Stimulated activated CD8-positive, alpha-beta memory T cell treated with anti-CD3 and anti-CD28 coated beads, Interleukin-2, amount 100 ng/mL, for 1 hour (primary cell): ENCODE data around the gene SLC6A17.
A peak's percentile ranks its signal among the peaks of the same experiment; 100 is the strongest.

Experiments
- DNase-seq, 2 donors: peaks; one replicate each; pipeline ENCODE4 v3.0.0-alpha.2; 2020; ENCODE audit warnings: low read depth in 2 of 2

The SLC6A17 gene

DNA sequence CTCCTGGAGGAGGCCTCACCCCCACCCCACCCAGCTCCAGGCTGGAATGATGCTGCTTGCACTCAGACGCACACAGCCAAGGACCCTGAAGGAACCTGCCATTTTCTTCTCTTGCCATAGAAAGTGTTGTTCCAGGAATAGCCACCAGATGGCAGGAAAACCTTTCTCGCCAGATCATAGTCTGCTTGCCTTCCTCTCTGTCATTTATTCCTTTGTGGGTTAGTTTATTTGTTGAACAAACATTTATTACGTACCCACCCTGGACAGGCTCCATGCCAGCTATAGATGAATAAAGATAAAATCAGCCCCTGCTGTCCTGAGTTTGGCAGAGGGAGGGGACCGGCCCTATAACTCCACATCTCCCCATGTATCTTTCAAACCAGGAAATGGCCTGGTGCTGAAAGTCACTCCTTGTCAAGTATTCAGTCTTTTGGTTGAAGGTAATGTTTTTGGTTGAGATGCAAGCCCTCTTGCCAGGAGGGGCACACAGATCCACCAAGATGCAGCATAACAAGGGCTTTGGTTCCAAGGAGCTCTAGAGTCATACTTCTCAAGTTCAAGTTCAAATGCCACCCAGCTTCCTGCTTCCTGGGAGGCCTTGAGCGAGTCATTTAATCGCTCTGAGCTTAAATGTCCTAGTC lies 52.8 kb downstream of the SLC6A17 start:
- DNase-seq, result peak in 1 of 2 donors; percentile 36

DNA sequence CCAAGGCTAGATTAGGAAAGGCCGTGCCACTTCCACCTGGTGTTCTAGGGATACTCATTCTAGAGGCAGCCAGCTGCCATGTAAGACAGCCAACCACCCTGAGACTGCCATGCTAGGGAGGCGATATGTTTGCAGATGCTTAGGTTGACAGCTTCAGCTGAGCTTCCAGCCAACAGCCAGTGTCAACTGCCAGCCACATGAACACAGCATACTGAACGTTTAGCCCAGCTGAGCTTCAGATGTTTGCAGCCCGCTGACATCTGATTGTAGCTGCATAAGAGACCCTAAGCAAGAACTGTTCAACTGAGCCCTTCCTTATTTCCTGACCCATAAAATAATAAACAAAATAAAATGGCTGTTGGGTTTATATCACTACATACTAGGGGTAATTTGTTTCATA lies 54.9 kb downstream of the SLC6A17 start:
- DNase-seq, result no peak

DNA sequence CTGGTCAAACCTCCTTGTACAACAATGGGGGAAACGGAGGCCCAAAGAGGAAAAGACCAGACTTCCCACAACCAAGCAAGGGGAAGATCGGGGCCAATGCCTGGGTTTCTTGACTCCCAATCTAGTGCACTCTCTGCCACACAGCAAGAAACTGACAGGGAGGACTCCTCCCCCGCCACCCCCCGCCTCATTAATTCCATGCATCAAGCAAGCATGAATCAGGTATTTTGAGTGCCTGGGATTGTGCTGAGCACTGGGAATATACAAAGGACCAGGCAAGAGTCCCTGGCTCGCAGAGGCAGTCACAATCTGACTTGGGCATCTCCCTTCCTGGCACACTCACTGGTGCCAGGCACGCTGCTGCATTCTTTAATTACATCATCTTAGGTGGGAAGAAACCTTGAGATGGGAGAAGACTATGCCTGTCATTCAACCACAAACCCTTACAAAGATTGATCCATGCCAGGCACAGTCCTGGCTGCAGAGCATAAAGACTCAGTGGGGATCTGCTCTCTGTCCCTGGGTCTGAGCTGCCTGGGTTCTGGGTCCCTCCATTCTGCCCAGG lies 55.4 kb downstream of the SLC6A17 start:
- no peak for DNase-seq

DNA sequence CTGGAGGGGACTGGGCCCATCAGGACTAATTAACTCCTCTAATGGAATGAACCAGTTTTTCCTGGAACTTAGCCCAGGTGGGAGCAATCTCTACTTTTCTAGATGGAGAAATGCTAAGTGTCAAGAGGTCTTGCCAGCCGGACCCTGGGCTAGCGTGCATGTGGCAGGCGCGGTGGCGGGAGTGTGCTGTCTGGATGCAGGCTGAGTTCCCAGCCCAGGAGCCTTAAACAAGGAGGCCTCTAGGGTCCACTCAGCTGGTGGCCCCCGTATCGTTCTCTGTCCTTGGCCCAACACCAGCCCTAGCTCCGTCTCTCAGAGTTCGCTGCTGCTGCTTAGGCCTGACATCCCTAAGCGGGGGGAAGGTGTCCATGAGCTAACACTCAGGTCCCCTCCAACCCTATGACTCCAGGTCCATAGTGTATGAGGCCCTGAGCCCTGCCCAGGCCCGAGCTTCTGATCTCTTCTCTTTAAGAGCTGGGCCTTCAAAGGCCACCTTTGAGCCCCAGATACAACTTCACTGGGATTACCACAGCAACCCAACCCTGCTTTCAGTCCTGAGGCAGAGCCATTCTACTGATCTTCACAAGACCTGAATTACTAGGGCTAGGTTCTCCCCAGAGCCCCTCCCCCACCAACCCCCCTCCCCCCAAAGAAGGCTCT lies 56.1 kb downstream of the SLC6A17 start:
- DNase-seq, result no peak

DNA sequence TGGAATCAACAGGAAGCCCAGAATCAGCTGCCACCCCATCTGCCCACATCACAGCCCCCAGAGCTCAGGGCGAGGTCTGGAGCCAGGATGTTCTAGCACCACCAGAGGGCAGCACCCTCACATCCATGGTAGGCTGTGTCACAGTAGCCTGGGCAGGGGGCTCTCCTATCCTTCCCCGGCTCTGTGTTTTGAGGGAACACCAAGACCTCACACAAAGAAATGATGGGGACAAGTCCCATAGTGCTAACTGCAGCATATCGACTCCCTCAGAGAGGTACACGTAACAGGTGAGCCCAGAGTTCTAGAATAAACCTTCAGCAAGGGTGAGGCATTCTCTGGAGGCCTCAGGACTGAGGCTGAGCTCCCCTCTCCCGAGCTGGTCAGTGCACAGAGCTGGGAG lies 57.5 kb downstream of the SLC6A17 start:
- DNase-seq, result peak; percentile 57 to 63

DNA sequence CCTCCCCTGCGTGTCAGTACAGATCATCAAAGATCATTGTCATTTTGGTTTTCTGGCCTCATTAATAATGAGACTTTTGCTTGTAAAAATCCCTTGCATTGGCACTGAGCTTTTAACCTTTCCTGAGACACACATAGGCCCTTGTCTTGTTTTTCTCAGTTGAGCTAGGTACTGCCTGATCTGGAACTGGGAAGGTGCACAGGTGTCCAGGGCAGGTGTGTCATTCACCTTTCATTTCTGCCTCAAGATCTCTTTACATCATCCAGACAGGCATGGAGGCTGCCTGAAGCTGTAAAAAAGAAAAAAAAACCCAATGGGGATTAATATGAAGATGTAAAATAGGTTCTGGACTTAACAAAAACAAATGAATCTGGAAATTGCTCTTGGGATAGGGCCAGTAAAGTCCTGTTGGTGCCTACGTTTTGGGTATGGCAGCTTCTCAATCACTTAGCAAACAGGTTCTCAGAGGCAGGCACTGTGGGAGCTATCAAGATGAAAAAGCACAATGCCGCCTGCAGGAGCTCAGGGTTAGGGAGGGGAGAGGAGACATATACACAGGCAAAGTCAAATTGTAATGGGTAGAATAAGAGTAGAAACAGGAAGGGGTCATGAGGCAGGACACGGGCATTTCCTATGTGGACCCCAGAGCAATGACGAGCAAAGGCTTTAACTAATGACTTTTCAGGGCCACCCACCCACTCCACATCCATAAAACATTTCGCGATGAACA lies 58.8 kb downstream of the SLC6A17 start:
- no peak for DNase-seq

DNA sequence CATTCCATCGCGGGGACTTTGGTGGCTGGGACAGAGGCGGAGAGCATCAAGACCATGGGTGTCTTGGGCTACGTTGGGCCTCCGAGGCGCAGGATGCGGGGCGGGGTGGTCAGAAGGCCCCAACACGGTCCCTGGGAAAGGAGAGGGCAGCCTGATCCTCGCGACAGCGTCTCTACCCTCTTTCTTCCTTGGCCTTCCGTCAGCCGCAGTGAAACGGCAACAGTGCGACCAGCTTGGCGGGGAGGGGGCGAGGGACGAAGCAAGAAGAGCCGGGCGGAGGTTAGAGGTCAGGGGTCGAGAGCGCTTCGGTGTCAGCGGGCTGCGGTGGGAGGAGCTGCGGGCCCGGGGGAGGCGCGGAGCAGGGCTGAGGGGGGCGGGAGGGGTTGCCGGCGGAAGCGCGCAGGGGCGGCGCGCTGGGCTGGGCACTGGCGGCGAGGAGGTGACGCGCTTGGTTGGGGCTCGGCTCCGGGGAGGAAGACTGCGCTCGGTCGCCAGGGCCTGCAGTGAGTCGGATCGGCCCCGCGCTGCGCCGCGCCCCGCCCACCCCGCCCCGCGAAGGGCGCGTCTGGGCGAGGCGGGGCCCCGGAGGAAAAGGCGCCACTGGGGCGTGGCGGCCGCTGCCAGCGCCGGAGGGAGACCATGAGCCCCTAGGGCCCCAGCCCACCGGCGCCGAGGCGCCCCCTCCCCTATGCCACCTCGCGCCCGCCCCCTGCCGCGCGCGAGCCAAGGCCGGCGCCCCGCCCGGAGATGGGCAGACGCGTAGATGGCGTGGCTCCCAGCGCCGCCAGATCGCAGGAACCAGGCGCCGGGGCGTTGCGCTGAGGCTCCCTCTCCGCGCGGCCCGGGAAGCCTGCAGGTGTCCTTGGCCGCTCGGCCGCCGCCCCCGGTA lies 59.7 kb downstream of the SLC6A17 start, which contains the start of gene KCNC4:
Gene KCNC4 (plus strand): TSS at position 600 of the 889 bp plus-strand sequence. CDS start 1,186 bp downstream, outside the sequence.
- DNase-seq, result peak; percentile 80 to 87

DNA sequence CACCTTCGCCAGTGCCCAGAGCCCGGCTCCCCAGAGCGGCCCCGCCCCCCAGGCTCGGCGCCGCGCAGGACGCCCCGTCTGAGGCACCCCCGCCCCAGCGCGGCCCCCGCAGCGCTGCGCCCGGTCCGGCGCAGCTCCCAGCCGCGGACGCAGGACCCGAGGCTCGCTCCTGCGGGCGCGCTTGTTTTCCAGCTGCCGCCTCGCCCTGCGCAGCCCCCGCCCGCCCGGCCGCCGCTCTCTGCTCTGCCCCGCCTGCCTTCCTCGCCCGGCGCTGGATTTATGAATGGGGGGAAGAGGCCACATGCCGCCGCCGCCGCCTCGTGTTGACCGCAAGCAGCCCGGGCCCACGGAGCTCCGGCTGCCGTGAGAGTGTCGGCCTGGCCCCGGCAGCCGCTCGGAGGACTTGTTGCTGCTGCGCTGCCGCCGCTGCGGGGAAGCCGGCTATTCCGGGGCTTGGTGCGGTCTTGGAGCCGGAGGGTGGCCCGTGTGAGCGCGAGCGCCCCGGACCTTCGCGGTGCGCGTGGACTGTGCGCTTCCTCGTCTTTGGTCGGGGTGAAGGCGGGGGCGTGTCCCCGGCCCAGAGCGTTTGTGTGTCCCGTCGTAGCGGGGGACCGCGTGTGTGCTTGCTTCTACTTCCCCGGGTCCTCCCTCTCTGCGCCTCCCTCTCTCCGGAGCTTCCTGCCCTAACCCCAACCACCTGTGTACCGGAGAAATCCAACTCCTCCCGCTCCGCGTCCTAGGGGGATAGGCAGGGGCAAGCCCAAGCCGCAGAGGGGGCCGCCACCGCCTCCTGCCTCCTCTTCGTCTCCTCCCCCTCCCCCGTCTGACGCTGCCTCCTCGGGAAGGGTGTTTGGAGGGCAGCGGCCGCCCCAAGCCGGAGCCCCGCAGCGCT lies 60.6 kb downstream of the SLC6A17 start:
- peak in 1 of 2 donors; percentile 16 for DNase-seq

DNA sequence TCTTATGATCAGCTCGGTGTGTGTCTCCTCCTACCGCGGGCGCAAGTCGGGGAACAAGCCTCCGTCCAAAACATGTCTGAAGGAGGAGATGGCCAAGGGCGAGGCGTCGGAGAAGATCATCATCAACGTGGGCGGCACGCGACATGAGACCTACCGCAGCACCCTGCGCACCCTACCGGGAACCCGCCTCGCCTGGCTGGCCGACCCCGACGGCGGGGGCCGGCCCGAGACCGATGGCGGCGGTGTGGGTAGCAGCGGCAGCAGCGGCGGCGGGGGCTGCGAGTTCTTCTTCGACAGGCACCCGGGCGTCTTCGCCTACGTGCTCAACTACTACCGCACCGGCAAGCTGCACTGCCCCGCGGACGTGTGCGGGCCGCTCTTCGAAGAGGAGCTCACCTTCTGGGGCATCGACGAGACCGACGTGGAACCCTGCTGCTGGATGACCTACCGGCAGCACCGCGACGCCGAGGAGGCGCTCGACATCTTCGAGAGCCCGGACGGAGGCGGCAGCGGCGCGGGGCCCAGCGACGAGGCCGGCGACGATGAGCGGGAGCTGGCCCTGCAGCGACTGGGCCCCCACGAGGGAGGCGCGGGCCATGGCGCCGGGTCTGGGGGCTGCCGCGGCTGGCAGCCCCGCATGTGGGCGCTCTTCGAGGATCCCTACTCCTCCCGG lies 61.3 kb downstream of the SLC6A17 start:
- no peak for DNase-seq

DNA sequence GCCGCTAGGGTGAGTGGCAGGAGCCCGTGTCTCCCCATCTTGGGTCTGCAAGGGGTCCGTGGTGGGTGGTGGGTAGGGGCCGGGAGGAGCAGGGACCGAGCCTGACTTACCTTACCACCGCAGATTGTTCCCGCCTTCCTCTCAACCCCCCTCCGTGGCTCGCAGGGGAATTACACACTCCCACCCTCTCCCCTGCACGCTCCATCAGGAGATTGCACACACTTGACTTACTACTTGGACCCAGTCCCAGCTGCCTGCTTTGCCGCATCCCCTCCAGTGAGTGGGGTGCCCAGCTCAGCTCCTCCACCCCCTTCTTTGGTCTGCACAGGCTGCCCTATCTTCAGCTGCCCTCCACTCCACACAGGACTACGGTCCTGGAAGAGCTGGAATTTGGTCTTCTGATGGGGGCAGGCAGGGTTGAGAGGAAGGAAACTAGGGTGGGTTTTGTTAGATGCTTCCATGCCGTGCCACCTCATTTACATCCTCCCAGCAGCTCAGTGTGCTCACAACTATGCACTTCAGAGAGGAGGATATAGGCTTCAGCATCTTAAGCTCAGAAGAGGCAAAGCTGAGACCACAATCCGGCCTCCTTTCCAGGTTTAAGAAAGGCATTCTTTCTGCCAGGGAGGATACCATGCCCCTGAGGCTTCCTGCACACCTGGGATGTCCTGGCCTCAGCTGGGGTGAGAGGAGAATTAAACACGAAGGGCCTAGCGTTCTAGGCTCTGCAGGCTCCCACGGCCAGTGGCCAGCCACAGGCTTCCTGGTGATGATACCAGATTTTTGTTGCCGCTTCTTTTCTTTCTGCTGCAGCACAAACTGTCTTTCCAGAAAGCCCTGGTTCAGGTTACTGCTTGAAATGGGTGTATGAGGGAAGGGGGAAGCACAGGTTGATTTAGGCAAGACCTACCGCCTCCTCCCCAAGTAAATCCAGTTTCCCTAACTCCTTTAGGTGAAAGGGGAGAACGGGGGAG lies 62.2 kb downstream of the SLC6A17 start:
- DNase-seq, result no peak

DNA sequence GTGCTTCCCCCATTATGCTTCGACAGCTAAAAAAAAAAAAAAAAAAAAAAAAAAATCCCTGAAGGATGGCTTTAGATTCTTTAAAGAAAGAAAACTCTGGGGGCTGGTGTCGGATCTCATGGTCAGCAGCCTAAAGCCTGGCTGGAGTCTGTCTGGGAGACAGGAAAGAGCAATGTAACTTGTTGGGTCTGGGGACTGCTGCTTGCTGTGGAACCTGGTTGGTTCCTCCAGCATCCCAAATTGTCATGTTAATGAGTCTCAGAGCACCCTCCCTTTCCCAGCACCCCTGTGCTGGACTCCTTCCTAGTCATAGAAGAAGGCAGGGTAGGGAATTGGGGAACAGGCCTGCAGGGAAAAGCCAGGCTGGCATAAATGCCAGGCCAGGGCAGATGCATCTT lies 62.8 kb downstream of the SLC6A17 start:
- no peak for DNase-seq

DNA sequence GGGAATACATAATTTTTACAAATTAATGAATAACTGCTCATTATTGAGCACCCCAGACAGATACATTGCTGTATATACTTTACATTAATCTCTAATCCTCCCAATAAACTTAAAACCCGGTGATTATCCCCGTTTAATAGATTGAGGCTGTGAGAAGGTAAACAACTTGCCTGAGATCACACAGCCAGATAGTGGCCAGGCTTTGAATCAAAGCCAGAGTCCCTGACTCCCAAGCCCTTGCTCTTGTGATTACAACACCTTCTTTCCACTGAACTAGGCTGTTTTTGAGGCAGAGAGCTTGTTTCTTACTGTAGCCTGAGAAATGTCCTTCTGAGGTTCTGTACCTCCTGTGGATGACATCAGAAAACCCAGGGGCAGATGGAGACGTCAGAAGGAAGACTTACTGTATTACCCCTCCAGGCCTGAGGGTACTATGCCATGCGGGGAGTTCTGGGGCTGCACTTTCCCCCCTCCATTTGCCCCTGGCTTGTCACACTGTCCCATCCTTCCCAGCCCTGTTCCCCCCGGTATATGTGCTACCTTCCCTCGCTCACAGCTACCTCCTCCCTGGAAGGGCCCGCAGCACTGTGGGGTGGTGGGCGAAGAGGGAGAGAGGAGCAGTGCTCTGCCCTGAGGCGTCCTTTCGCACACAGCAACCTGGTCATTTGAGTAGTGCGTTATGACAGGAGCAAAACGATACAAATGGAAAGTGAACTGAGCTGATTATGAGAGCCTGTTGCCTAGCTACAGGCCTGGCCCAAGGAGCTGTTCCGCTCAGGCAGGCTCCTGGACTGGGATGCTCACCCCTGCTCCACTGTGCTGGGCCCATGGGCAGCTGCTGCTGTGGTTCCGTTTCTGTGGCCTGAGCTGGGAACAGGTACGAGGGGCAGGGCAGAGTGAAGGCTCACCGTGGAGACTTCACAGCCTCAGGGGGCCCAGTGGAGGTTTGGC lies 64.4 kb downstream of the SLC6A17 start:
- no peak for DNase-seq

DNA sequence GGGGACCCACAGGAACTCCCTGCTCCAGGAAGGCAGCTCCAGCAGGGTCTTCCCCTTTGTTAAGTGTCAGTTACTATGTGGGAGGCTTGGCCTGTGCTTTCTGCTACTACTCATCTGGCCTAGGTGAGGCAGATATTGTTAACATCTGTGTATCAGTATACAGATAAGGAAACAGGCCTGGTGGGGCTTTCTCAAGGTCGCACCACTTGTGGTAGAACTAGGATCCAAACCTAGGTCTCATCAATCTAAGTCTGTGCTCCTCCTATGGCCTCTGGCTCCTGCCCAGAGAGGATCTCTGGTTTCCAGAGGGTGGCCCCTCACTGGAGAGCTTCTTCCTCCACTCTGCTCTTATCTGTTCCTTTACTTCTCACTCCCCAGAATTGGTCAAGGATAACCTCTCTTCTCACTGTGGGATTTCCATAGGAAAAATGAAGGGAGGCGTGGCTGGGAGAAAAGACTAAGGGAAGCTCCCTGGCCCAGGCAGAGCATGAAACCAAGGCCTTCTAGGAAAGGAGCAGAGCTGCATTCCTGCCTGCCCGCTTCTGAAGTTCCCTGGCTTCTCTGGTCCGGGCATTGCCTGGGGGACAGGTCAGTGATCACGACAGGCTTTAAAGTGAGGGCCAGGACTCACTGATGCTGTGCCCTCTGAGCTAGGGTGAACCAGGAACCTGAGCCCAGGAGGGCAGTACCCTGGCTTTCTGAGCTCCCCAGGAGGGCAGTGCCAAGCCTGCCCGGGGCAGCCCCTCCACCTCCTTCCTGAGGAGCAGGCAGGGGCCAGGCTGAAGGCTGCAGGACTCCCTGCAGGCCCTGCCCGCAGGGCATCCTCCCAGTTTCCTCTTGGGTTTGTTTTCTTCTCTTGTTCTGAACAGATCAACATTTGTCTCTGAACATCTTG lies 65.6 kb downstream of the SLC6A17 start:
- no peak for DNase-seq

DNA sequence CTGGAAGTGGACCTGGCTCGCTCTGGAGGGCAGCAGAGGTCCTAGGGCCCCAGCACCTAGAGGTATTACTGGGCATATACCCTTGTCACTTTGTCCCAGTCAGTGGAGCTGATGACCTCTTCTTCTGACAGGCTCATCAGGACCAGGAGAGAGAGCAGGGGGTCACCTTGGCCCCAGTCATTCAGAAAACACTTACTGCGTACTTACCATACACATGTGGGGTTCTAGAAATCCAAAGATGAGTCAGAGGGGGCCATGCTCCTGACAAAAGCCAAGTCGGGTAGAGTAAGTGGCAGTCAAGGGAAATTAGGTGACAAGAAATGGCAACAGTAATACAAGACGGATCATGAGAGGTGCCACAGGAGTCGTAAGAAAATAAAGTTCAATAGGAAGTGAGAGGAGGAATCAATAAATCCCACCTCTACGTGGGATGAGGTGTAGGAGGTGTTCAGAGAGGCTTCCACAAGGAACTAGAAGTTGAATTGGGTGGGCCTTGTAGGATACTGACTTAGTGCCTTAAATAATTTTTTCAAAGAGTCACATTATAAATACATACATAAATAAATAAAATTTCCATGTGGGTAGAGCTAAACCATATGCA lies 66.7 kb downstream of the SLC6A17 start:
- no peak for DNase-seq

DNA sequence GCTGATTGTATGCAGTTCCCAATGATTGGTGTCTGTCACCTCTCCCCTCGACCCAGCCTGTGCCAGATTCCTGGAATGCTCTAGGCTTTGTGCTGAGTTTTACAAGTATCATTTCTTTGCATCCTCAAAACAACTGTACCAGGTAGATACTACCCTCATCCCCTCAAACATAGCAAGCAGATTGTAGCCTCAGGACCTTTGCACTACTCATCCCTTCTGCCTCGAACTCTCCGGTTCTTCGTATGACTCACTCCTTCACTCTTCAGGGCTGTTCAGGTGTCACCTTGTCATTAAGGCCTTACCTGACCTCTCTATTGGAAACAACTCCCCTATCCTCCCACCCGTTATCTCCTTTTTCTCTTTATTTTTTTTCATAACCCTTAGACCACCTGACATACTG lies 67.8 kb downstream of the SLC6A17 start:
- no peak for DNase-seq

DNA sequence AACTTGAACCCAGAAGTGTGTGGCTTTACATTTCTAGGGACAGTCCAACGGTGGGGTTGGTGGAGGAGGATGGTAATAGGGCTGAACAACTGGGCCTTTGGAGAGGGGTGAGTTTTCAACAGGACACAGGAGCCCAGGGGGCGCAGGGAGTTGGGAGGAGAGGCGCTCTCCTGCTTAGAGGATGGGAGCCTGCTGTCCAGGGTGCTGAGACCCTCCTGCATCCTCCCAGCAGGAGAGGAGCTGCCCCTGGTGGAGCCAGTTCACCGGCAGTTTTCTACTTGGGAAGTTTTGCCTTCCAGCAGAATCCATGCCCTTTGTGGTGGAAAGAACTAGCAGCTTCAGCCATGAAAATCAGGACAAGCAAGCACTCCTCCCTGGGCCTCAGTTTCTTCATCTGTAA lies 68.4 kb downstream of the SLC6A17 start:
- DNase-seq, result no peak
